ENCODE results near the gene LRRFIP1.

Gene LRRFIP1

GRCh38 chr2:237650455-237650850 lies 23.1 kb downstream of the LRRFIP1 start:
- no peaks in the 10 kb centered on the region for H3K4me1 ChIP-seq (ENCODE audit: insufficient read depth, poor library complexity, severe bottlenecking)
- no peak overlapping the region for H3K27ac ChIP-seq (ENCODE audit: poor library complexity, severe bottlenecking)
- no peaks in the 10 kb centered on the region for H3K27me3 ChIP-seq (ENCODE audit: insufficient read depth, poor library complexity, severe bottlenecking)
- no peaks in the 10 kb centered on the region for H3K9me3 ChIP-seq (ENCODE audit: severe bottlenecking)
- ATAC-seq (ENCODE audit: low read depth) (no peak), DNase-seq (ENCODE audit: low spot score) (no peak)
- H3K4me3 ChIP-seq (ENCODE audit: severe bottlenecking): no peak overlapping the region
- no peak for TF ChIP-seq CTCF (IDR thresholded peaks at IDR 0.05; ENCODE audit: poor library complexity, severe bottlenecking)
- H3K36me3 ChIP-seq (ENCODE audit: low read depth): no peaks in the 10 kb centered on the region

GRCh38 chr2:237651761-237652160 lies 24.4 kb downstream of the LRRFIP1 start:
- no peaks in the 10 kb centered on the region for H3K27me3 ChIP-seq (ENCODE audit: insufficient read depth, poor library complexity, severe bottlenecking)
- no peaks in the 10 kb centered on the region for H3K4me1 ChIP-seq (ENCODE audit: insufficient read depth, poor library complexity, severe bottlenecking)
- ATAC-seq (ENCODE audit: low read depth): no peak
- TF ChIP-seq CTCF (IDR thresholded peaks at IDR 0.05; ENCODE audit: poor library complexity, severe bottlenecking): no peak
- no peak for DNase-seq (ENCODE audit: low spot score)
- H3K27ac ChIP-seq (ENCODE audit: poor library complexity, severe bottlenecking): no peak overlapping the region
- H3K36me3 ChIP-seq (ENCODE audit: low read depth): no peaks in the 10 kb centered on the region
- no peak overlapping the region for H3K4me3 ChIP-seq (ENCODE audit: severe bottlenecking)
- H3K9me3 ChIP-seq (ENCODE audit: severe bottlenecking): no peaks in the 10 kb centered on the region

GRCh38 chr2:237652181-237652580 lies 24.8 kb downstream of the LRRFIP1 start:
- DNase-seq (ENCODE audit: low spot score): no peak
- H3K27me3 ChIP-seq (ENCODE audit: insufficient read depth, poor library complexity, severe bottlenecking): no peaks in the 10 kb centered on the region
- no peaks in the 10 kb centered on the region for H3K9me3 ChIP-seq (ENCODE audit: severe bottlenecking)
- no peak overlapping the region for H3K27ac ChIP-seq (ENCODE audit: poor library complexity, severe bottlenecking)
- no peaks in the 10 kb centered on the region for H3K36me3 ChIP-seq (ENCODE audit: low read depth)
- no peak overlapping the region for H3K4me3 ChIP-seq (ENCODE audit: severe bottlenecking)
- no peaks in the 10 kb centered on the region for H3K4me1 ChIP-seq (ENCODE audit: insufficient read depth, poor library complexity, severe bottlenecking)
- no peak for TF ChIP-seq CTCF (IDR thresholded peaks at IDR 0.05; ENCODE audit: poor library complexity, severe bottlenecking)
- ATAC-seq (ENCODE audit: low read depth): no peak

GRCh38 chr2:237652854-237653253 lies 25.5 kb downstream of the LRRFIP1 start:
- no peaks in the 10 kb centered on the region for H3K9me3 ChIP-seq (ENCODE audit: severe bottlenecking)
- H3K27me3 ChIP-seq (ENCODE audit: insufficient read depth, poor library complexity, severe bottlenecking): no peaks in the 10 kb centered on the region
- H3K36me3 ChIP-seq (ENCODE audit: low read depth): no peaks in the 10 kb centered on the region
- no peaks in the 10 kb centered on the region for H3K4me1 ChIP-seq (ENCODE audit: insufficient read depth, poor library complexity, severe bottlenecking)
- no peak overlapping the region for H3K27ac ChIP-seq (ENCODE audit: poor library complexity, severe bottlenecking)
- H3K4me3 ChIP-seq (ENCODE audit: severe bottlenecking): no peak overlapping the region
- DNase-seq (ENCODE audit: low spot score): no peak
- TF ChIP-seq CTCF (IDR thresholded peaks at IDR 0.05; ENCODE audit: poor library complexity, severe bottlenecking): no peak
- no peak for ATAC-seq (ENCODE audit: low read depth)

GRCh38 chr2:237653776-237654558 lies 26.6 kb downstream of the LRRFIP1 start:
- no peak for TF ChIP-seq CTCF (IDR thresholded peaks at IDR 0.05; ENCODE audit: poor library complexity, severe bottlenecking)
- Histone ChIP-seq H3K4me3 (ENCODE audit: severe bottlenecking) (no peak overlapping the region), H3K9me3 (ENCODE audit: severe bottlenecking) (no peaks in the 10 kb centered on the region), H3K4me1 (ENCODE audit: insufficient read depth, poor library complexity, severe bottlenecking) (no peaks in the 10 kb centered on the region), H3K27me3 (ENCODE audit: insufficient read depth, poor library complexity, severe bottlenecking) (no peaks in the 10 kb centered on the region), H3K36me3 (ENCODE audit: low read depth) (no peaks in the 10 kb centered on the region), H3K27ac (ENCODE audit: poor library complexity, severe bottlenecking) (no peak overlapping the region)
- DNase-seq (ENCODE audit: low spot score) (no peak), ATAC-seq (ENCODE audit: low read depth) (no peak)
